GM23248 (cell line): ENCODE results near the gene AJAP1.

ENCODE experiments used
- EZH2 ChIP-seq: fragments of 200-600 bp; sonication (generic); IDR thresholded peaks from 2 replicates; pipeline ENCODE4 v1.6.1; 2018; ENCODE audit warnings: antibody characterized with exemption, mild to moderate bottlenecking; ENCODE audit not compliant: insufficient read depth, poor library complexity, severe bottlenecking
- EZH2phosphoT487 ChIP-seq: fragments of 200-600 bp; sonication (generic); IDR thresholded peaks from 2 replicates; pipeline ENCODE4 v1.6.1; 2018; ENCODE audit warnings: antibody characterized with exemption, moderate library complexity, mild to moderate bottlenecking, low read depth; ENCODE audit not compliant: insufficient read depth

DNA sequence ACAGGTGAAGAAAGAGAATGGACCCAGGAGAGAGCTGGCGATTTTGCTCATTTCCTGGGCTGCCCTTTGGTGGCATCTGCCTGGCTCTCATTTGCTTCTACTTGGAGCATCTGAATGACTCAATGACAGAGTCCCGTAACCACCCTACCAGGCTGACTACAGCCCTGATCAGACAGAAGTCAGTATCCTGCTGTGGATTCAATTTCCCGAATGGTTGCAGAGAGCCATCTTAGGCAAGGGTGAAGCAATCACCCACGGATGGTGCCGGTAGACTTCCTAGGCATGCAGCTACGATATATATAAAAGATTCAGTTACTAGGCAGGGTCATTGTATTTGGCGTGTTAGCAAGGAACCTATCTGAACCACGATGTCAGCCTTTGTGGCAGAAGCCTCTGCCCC, 10.2 kb downstream of the AJAP1 start:
- no peak for TF ChIP-seq EZH2
- no peak for TF ChIP-seq EZH2phosphoT487
